K562 (cell line): ENCODE data around the gene KAT6B.

Source experiments
- DEAF1 ChIP-seq: fragments of 450-650 bp; formaldehyde crosslinking; IDR thresholded peaks from 2 replicates; pipeline ENCODE4 v1.4.0; 2020; ENCODE audit warnings: mild to moderate bottlenecking, moderate library complexity
- ELK1 ChIP-seq: sonication (generic); formaldehyde crosslinking; IDR thresholded peaks from 2 replicates; pipeline ENCODE4 v1.8.1; 2022; ENCODE audit warnings: missing genetic modification reagents
- KDM5B ChIP-seq: fragments of 200-600 bp; sonication (generic); IDR thresholded peaks from 2 replicates; pipeline ENCODE4 v1.6.1; 2012; ENCODE audit warnings: low read depth, mild to moderate bottlenecking, moderate library complexity, low read length, control low read depth, inconsistent platforms; ENCODE audit not compliant: insufficient replicate concordance
- LARP7 ChIP-seq: fragments of 450-650 bp; IDR thresholded peaks from 2 replicates; pipeline ENCODE4 v1.6.1; 2016
- NBN ChIP-seq: fragments of 450-650 bp; IDR thresholded peaks from 2 replicates; pipeline ENCODE4 v1.6.1; 2016; ENCODE audit warnings: low read depth, mild to moderate bottlenecking
- RHOXF2B ChIP-seq: fragments of 250-450 bp; sonication (Bioruptor Pico); conservative IDR thresholded peaks from 2 replicates; pipeline ENCODE4 v1.5.1; 2021
- SMAD4 ChIP-seq: fragments of 250-450 bp; sonication (Bioruptor Pico); conservative IDR thresholded peaks from 2 replicates; pipeline ENCODE4 v1.8.0; 2021; ENCODE audit warnings: inconsistent platforms, mild to moderate bottlenecking, moderate library complexity
- SMC3 ChIP-seq: conservative IDR thresholded peaks from 2 replicates; pipeline ENCODE4 v1.6.1; 2011; ENCODE audit warnings: low read depth, low read length, improper control_type of control experiment; ENCODE audit not compliant: insufficient read depth
- TEAD1 ChIP-seq, 2 experiments: fragments of 450-650 bp in 1 of 2; sonication (generic) in 1 of 2; formaldehyde crosslinking; IDR thresholded peaks; 2 replicates each; pipeline versions ENCODE4 v1.4.0 to v1.8.0; 2020 to 2022; ENCODE audit warnings: mild to moderate bottlenecking in 2 of 2, missing genetic modification reagents in 1 of 2
- ZEB2 ChIP-seq: fragments of 450-650 bp; IDR thresholded peaks from 2 replicates; pipeline ENCODE4 v1.6.1; 2016
- TF ChIP-seq, protein P1 (sequence below), 3 experiments: IDR thresholded peaks in 2 of 3; conservative IDR thresholded peaks in 1 of 3; 2 replicates each; pipeline ENCODE4 v1.5.1; 2011 to 2012; ENCODE audit warnings: low read length in 3 of 3, mild to moderate bottlenecking in 3 of 3, control low read depth in 2 of 3, improper control_type of control experiment in 1 of 3, inconsistent platforms in 1 of 3, low read depth in 1 of 3, mixed read lengths in 1 of 3, moderate library complexity in 1 of 3; ENCODE audit not compliant: insufficient read depth in 2 of 3
- TF ChIP-seq, protein P2 (sequence below), 2 experiments: fragments of 450-650 bp; formaldehyde crosslinking in 1 of 2; IDR thresholded peaks; 2 replicates each; pipeline versions ENCODE4 v1.4.0 to v1.6.1; 2014 to 2020; ENCODE audit warnings: mild to moderate bottlenecking in 2 of 2, borderline replicate concordance in 1 of 2, low read depth in 1 of 2

DNA sequence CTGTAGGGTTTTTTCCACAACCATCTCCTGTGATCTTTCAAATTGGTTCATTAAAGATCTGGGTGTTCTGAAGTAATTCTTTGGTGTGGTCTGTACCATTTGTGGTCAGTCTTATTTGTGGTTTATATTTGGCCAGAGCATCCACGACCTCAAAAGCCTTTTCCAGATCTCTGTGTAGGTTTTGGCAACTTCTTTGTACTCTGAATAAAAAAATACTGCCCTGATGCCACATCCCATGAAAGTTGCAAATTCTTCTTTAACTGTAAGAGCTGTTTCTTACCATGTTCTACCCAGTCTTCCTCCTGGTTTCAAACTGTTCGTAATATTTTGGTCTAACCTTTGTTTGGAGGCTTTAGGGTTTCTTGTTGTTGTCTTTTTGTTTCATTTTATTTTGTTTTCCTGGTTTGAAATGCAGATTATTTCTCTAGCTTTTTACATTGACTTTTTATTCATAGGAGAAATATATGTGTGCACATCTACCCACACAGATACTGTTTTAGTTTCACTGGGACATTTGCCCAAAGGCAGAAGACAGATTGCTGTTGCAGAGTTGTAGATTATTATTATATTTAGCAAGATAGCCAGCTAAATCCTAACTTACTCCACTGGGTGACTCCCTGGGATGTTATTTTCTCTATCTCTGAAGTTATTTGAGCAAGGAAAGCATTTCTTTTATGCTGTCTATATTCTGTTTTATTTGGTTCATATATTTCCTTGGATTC is 161.8 kb downstream of the KAT6B start:
- TF ChIP-seq TEAD1 (CRISPR knock-in tag; IDR thresholded peaks at IDR 0.05) = no peak
- no peak for TF ChIP-seq NBN
- no peak for TF ChIP-seq LARP7
- no peak for TF ChIP-seq ZEB2
- TF ChIP-seq, protein P1, sequence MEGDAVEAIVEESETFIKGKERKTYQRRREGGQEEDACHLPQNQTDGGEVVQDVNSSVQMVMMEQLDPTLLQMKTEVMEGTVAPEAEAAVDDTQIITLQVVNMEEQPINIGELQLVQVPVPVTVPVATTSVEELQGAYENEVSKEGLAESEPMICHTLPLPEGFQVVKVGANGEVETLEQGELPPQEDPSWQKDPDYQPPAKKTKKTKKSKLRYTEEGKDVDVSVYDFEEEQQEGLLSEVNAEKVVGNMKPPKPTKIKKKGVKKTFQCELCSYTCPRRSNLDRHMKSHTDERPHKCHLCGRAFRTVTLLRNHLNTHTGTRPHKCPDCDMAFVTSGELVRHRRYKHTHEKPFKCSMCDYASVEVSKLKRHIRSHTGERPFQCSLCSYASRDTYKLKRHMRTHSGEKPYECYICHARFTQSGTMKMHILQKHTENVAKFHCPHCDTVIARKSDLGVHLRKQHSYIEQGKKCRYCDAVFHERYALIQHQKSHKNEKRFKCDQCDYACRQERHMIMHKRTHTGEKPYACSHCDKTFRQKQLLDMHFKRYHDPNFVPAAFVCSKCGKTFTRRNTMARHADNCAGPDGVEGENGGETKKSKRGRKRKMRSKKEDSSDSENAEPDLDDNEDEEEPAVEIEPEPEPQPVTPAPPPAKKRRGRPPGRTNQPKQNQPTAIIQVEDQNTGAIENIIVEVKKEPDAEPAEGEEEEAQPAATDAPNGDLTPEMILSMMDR (IDR thresholded peaks at IDR 0.05 in 2 of 3, conservative IDR thresholded peaks at IDR 0.05 in 1 of 3; ENCODE audit: insufficient read depth in 2 of 3, low read depth in 1 of 3, low read length in 3 of 3) = no peak
- TF ChIP-seq SMAD4 (CRISPR knock-in tag) = no peak
- TF ChIP-seq ELK1 (CRISPR knock-in tag) = no peak
- no peak for TF ChIP-seq KDM5B
- TF ChIP-seq RHOXF2B (CRISPR knock-in tag) = no peak
- no peak for TF ChIP-seq DEAF1 (CRISPR knock-in tag)
- no peak for TF ChIP-seq SMC3
- TF ChIP-seq, protein P2, sequence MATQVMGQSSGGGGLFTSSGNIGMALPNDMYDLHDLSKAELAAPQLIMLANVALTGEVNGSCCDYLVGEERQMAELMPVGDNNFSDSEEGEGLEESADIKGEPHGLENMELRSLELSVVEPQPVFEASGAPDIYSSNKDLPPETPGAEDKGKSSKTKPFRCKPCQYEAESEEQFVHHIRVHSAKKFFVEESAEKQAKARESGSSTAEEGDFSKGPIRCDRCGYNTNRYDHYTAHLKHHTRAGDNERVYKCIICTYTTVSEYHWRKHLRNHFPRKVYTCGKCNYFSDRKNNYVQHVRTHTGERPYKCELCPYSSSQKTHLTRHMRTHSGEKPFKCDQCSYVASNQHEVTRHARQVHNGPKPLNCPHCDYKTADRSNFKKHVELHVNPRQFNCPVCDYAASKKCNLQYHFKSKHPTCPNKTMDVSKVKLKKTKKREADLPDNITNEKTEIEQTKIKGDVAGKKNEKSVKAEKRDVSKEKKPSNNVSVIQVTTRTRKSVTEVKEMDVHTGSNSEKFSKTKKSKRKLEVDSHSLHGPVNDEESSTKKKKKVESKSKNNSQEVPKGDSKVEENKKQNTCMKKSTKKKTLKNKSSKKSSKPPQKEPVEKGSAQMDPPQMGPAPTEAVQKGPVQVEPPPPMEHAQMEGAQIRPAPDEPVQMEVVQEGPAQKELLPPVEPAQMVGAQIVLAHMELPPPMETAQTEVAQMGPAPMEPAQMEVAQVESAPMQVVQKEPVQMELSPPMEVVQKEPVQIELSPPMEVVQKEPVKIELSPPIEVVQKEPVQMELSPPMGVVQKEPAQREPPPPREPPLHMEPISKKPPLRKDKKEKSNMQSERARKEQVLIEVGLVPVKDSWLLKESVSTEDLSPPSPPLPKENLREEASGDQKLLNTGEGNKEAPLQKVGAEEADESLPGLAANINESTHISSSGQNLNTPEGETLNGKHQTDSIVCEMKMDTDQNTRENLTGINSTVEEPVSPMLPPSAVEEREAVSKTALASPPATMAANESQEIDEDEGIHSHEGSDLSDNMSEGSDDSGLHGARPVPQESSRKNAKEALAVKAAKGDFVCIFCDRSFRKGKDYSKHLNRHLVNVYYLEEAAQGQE (IDR thresholded peaks at IDR 0.05; ENCODE audit: borderline replicate concordance) = no peak
- TF ChIP-seq, protein P2 (CRISPR knock-in tag; IDR thresholded peaks at IDR 0.05; ENCODE audit: low read depth) = no peak
